Measurements from ENCODE around the gene COLEC12. TPM values are rescaled to one million over a fixed set of nuclear protein-coding genes. Genes with fewer than 3 reads are reported as not detected.

The COLEC12 gene
- total and polyA plus RNA-seq, 10 of the 15 experiments (the other 5 are each of a cell fraction or from before 2014, with no cell fraction given), result 0.04 to 0.05 TPM; not detected in 8

GRCh38 chr18:313931-314330 is 186.6 kb downstream of the COLEC12 start (continued):
- no peak for TF ChIP-seq ZBTB40 (IDR thresholded peaks at IDR 0.05; ENCODE audit: borderline replicate concordance)
- no peak for TF ChIP-seq E2F4 (IDR thresholded peaks at IDR 0.05; ENCODE audit: low read depth, low read length)
- TF ChIP-seq ZBTB11 (CRISPR knock-in tag; IDR thresholded peaks at IDR 0.05), result no peak
- TF ChIP-seq EZH2 (IDR thresholded peaks at IDR 0.05; ENCODE audit: borderline replicate concordance, control insufficient read depth, low read depth, low read length), result no peak

Measured in GM12878 (cell line).